Bone marrow (tissue), 2 donors: Measurements from ENCODE around the gene NAV1.

ENCODE experiments used
- DNase-seq, 2 donors: peaks; one replicate each; lab custom pipeline; 2025; lab: John Stamatoyannopoulos, UW

NAV1 gene

DNA sequence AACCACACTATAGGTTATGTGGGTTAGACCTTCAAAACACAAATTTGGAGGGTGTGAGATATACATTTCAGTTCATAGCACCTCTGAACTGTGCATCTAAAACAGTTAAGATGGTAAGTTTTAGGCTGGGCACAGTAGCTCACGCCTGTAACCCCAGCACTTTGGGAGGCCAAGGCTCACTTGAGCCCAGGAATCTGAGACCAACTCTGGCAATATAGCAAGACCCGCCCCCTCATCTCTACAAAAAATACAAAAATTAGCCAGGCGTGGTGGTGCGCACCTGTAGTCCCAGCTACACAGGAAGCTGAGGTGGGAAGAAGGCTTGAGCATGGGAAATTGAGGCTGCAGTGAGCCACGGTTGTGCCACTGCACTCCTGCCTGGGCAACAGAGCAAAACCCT lies 47.9 kb downstream of the NAV1 start:
- no peak for DNase-seq

DNA sequence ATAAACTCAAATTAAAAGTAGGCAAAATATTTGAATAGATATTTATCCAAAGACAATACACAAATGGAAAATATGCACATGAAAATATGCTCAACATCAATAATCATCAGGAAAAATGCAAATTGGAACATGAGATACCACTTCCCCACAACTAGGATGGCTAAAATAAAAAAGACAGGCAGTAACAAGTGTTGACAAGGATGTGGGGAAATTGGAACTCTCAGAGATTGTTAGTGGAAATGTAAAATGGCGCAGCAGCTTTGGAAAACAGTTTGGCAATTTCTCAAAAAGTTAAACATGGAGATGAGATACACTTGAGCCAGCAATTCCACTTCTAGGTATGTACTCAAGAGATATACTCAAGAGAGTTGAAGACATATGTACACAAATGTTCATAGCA lies 48.8 kb downstream of the NAV1 start:
- DNase-seq = no peak
